H7 (cell line): ENCODE data around the gene BEST3. TPM values are rescaled to one million over a fixed set of nuclear protein-coding genes. Genes with fewer than 3 reads are reported as not detected.
"Not testable (repeated sequence)": the region's sequence is repeated elsewhere in the genome, so short reads cannot be mapped to it uniquely, and the experiment has no call there.

Experiments used
- DNase-seq: peaks from one replicate; pipeline ENCODE4 v3.0.0; 2012
- H3K27me3 ChIP-seq: 2 replicates; pipeline ENCODE4 v1.6.0; 2011; ENCODE audit warnings: mild to moderate bottlenecking, low read length; ENCODE audit not compliant: control insufficient read depth, insufficient read depth
- H3K36me3 ChIP-seq: replicated peaks from 2 replicates; pipeline ENCODE4 v1.5.1; 2011; ENCODE audit warnings: low read length; ENCODE audit not compliant: control insufficient read depth, insufficient read depth
- H3K4me3 ChIP-seq: 2 replicates; pipeline ENCODE4 v1.5.1; 2011; ENCODE audit warnings: low read depth, mild to moderate bottlenecking, control low read depth, low read length, moderate library complexity; ENCODE audit not compliant: insufficient read depth
- total RNA-seq: library from RNA; depleted of rRNA; stranded (reverse); fragments of >200 nt; shearing (Covaris generic); gene quantifications from 2 replicates; pipeline ENCODE4 v1.2.3, GENCODE V29; 2014

The BEST3 gene
- total RNA-seq, 1 experiment from 2014 or later, result not detected

GRCh38 chr12:69672195-69672594 lies 26.9 kb downstream of the BEST3 start:
- no peak overlapping the region for H3K4me3 ChIP-seq
- no peak for DNase-seq
- H3K27me3 ChIP-seq, result no peaks in the 10 kb centered on the region
- no peaks in the 10 kb centered on the region for H3K36me3 ChIP-seq

- H3K27me3 ChIP-seq, result no peaks in the 10 kb centered on the region
- no peak overlapping the region for H3K4me3 ChIP-seq
- DNase-seq, result no peak
- H3K36me3 ChIP-seq, result no peaks in the 10 kb centered on the region
Measured at GRCh38 chr12:69671597-69671996, 27.5 kb downstream of the BEST3 start.

- Histone ChIP-seq H3K4me3 (no peak overlapping the region), H3K36me3 (no peaks in the 10 kb centered on the region), H3K27me3 (no peaks in the 10 kb centered on the region)
- DNase-seq, result no peak
Measured at GRCh38 chr12:69666798-69667197, 32.3 kb downstream of the BEST3 start.

GRCh38 chr12:69664930-69665377 lies 34.1 kb downstream of the BEST3 start:
- H3K36me3 ChIP-seq, DNase-seq, H3K27me3 ChIP-seq, H3K4me3 ChIP-seq: not testable (repeated sequence)

- Histone ChIP-seq H3K27me3 (no peaks in the 10 kb centered on the region), H3K4me3 (no peak overlapping the region), H3K36me3 (no peaks in the 10 kb centered on the region)
- no peak for DNase-seq
Measured at GRCh38 chr12:69663726-69664125, 35.4 kb downstream of the BEST3 start.

- H3K36me3 ChIP-seq, result no peaks in the 10 kb centered on the region
- DNase-seq, result no peak
- H3K27me3 ChIP-seq, result no peaks in the 10 kb centered on the region
- H3K4me3 ChIP-seq, result no peak overlapping the region
Measured at GRCh38 chr12:69662764-69663163, 36.3 kb downstream of the BEST3 start.

- no peak for DNase-seq
- no peak overlapping the region for H3K4me3 ChIP-seq
Measured at GRCh38 chr12:69661386-69661785, 37.7 kb downstream of the BEST3 start.

GRCh38 chr12:69660164-69660863 lies 38.8 kb downstream of the BEST3 start:
- no peak overlapping the region for H3K4me3 ChIP-seq
- DNase-seq, result no peak
- no peaks in the 10 kb centered on the region for H3K27me3 ChIP-seq
- H3K36me3 ChIP-seq, result no peaks in the 10 kb centered on the region

More at GRCh38 chr12:69661386-69661785, 37.7 kb downstream of the BEST3 start:
- no peaks in the 10 kb centered on the region for H3K36me3 ChIP-seq
- H3K27me3 ChIP-seq, result no peaks in the 10 kb centered on the region

GRCh38 chr12:69658203-69658602 lies 40.9 kb downstream of the BEST3 start:
- DNase-seq, result no peak
- no peaks in the 10 kb centered on the region for H3K36me3 ChIP-seq
- no peaks in the 10 kb centered on the region for H3K27me3 ChIP-seq
- no peak overlapping the region for H3K4me3 ChIP-seq

- H3K36me3 ChIP-seq, result no peaks in the 10 kb centered on the region
- DNase-seq, result no peak
- H3K4me3 ChIP-seq, result no peak overlapping the region
- H3K27me3 ChIP-seq, result no peaks in the 10 kb centered on the region
Measured at GRCh38 chr12:69657376-69658137, 41.5 kb downstream of the BEST3 start.

- Histone ChIP-seq H3K27me3 (no peaks in the 10 kb centered on the region), H3K4me3 (no peak overlapping the region), H3K36me3 (no peaks in the 10 kb centered on the region)
- DNase-seq, result no peak
Measured at GRCh38 chr12:69655616-69656340, 43.3 kb downstream of the BEST3 start.

GRCh38 chr12:69653703-69654102 lies 45.4 kb downstream of the BEST3 start:
- Histone ChIP-seq H3K27me3 (no peaks in the 10 kb centered on the region), H3K36me3 (no peaks in the 10 kb centered on the region), H3K4me3 (no peak overlapping the region)
- no peak for DNase-seq

GRCh38 chr12:69651922-69652321 lies 47.2 kb downstream of the BEST3 start:
- DNase-seq, result no peak

GRCh38 chr12:69649529-69649928 lies 49.6 kb downstream of the BEST3 start:
- no peak for DNase-seq
- no peaks in the 10 kb centered on the region for H3K27me3 ChIP-seq
- no peak overlapping the region for H3K4me3 ChIP-seq
- no peaks in the 10 kb centered on the region for H3K36me3 ChIP-seq

More at GRCh38 chr12:69651922-69652321, 47.2 kb downstream of the BEST3 start:
- Histone ChIP-seq H3K27me3 (no peaks in the 10 kb centered on the region), H3K4me3 (no peak overlapping the region), H3K36me3 (no peaks in the 10 kb centered on the region)

GRCh38 chr12:69648476-69648875 lies 50.6 kb downstream of the BEST3 start:
- Histone ChIP-seq H3K36me3 (no peaks in the 10 kb centered on the region), H3K4me3 (no peak overlapping the region), H3K27me3 (no peaks in the 10 kb centered on the region)
- no peak for DNase-seq
